Measurements from ENCODE around the gene ALPL.

ALPL gene

DNA sequence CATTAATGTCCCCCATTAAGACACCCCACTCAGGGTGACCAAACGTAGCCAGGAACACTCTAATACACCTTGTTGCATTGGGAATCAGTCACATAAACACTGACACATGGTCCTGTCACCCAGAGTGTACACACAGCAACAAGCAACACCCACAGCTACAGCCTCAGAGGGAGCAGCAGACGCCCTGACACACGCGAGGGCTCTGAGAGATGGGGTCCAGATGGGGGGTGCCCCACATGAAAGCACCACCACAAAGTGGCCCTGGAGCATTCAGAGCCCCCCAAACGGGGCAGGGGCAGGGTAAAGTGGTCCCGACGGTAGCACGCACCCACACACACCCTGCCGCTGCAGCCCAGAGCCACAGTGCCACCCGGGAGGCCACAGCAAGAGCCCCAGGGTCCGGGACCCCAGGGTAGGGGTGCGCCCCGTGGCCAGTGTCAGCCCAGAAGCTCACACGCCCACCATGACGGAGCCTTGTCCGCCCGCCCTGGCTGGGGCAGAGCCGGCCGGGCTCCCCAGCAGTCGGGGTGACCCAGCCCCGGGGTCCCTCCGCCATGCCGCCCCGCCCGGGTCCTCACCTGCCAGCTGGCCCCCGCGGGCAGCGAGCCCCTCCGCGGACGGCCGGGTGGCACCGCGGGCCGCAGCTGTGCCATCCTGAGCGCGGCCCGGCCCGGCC is 112.7 kb downstream of the ALPL start:
- DNase-seq = no peak

DNA sequence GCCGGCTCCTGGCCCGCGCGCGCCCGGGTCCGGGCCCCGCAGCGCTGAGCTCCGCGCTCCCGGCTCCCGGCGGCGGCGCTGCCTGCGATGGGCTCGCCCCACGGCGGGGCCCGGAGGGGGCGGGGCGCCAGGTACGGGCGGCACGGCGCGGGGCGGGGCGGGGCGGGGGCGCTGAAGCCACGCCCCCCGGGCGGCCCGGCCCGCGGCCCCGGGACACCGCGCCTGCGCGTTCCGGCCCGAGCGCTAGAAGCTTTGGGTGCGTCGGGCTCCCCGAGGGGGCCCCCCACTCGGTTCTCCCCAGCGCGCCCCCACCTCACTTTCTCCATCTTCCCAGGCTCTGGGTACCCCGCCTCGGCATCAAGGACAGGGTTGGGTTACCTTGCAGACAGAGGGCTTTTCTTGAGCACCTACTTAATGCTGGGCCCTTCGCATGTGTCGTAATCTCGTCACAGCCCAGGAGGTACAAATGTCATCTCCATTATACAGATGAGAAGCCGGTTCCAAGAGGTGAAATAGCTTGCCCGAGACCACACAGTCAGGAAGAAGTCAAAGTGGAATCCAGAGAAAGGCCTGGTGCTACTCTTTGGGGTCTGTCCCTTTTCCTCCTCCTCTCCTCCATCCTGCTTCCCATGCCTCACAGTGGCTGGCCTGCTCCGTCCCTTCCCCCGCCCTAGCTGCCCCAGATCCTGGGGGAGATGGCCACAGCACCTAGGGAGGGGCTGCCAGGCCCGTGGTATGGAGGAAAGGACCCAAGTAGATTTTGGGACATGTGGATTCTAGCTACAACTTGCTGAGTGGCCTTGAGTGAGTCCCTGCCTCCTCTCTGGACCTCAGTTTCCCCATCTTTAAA is 113.5 kb downstream of the ALPL start:
- no peak for DNase-seq

DNA sequence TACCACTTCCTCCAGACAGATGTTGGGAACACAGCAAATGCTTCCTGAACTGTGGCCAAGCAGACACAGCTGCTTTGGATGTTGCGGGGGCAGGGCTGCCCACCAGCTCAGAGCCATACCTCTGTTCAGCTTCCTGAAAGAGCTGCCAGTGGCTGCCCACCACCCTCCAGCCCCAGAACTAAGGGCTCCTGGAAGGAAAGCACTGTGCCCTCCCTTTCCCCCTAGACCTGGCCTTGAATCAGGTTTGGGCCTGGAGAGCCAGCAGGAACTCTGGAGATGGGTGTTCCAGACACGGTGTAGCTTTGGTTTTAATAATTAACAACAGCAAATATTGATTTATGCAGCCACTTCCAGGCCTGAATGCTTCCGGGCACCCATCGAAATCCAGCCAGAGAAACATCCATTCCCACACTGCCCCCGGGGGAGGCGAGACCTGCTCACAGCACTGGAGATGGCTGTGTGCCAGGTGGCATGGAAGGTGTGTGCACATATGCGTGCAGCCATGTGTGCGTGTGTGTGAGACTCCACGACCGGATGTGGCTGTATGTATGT is 114.3 kb downstream of the ALPL start:
- DNase-seq = no peak

DNA sequence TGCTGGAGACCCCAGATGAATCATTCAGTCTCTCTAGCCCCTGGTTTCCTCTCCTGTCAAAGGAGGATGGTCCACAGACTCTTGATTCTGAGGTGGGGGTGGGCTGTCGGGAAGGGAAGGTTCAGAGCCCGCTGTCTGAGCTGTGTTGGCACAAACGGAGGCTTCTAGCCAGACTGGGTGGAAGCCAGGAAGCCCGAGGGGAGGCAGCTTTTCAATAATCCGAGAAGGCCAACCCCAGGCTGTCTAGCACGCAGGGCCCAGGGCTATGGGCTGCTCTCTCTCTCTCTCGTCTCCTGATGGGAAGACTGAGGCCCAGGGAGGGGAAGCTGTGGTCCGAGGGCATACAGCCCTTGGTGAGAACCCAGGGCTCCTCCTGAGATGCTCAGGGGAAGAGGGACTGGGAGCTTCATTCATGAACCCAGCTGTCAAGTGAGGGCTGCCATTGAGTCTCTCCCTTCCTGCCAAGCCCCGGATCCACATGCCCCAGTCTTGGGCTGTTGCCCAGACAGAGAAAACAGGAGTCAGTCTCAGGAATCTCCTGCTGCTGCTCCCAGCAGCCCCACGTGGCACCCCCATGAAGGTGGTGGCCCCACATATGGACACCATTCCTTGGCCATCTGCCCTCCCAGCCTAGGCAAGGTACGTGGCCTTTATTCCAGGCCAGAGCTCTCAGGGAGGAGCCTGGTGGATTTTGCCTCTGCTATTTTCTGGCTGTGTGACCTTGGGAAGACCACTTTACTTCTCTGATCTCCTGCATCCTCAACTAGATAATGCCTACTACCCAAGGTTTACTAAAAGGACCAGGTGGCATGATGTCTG is 115.6 kb downstream of the ALPL start:
- DNase-seq = no peak

DNA sequence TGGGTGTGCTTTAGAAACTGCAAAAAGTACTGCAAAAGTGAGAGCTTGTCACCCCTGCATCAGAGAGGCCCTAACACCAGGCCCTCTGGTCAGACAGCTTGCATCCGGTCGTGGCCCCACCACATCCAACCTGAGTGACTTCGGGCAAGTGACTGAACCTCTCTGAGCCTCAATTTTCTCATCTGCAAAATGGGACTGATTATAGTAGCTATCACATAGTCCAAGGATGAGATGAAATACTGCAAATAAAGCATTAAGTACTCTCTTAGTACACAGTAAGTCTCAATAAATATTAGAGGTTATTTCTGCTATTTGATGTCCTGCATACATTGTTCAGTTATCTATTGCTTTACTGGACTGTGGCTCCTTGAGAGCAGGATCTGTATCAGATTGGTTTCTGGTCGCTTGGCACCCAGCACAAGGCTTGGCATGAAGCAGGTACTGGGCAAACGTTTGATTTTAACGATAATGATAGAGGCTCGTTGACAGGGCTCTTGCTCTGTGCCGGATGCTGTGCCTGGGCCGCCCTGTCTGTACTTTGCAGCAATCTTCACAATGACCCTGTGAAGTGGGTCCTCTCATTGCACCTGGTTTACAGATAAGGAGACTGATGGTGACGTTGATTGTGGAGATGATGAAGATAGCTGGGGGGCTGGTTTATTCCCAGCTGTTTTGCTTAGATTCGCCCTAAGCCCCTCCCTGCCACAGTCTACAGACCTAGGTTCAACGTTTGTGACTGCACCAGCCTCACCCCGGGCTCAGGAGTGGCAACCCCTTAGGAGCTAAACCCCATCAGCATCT is 116.4 kb downstream of the ALPL start:
- no peak for DNase-seq

DNA sequence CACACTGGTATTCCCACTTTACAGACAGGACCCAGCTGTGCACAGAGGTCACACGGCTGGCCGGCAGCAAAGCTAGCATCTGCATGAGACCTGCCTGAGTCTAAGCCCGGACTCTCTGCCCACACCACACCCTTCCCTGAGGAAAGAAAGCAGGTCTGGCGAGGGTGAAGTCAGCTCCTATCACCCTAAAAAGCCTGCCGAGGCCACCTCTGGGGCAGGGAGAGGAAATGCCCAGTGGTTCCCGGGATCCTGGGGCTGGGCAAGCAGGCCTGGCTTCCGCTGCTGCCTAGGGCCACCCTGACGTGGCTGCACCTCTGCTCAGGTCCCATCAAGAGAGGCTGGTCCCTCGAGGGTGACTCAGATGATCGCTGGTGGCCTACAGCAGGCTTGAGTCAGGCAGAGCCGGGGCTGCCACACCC is 117.7 kb downstream of the ALPL start:
- no peak for DNase-seq

Measured in NCI-H2227 treated with DMSO at 0.1 percent for 48 hours (cell line).